ENCODE measurements around the gene GABBR2. TPM values are rescaled to one million over a fixed set of nuclear protein-coding genes. Genes with fewer than 3 reads are reported as not detected.
"Not testable (repeated sequence)": the region's sequence is repeated elsewhere in the genome, so short reads cannot be mapped to it uniquely, and the experiment has no call there.

GABBR2 gene
- total and polyA plus RNA-seq, 9 of the 15 experiments (the other 6 are each of a cell fraction or from before 2014, with no cell fraction given) = 0.15 to 1.9 (median 0.32) TPM

- FAIRE-seq; H2AFZ ChIP-seq (ENCODE audit: low read depth, low read length); H3K4me2 ChIP-seq (ENCODE audit: insufficient read depth, low read length); H3K4me1 ChIP-seq (replicated peaks in 1 of 2; ENCODE audit: control insufficient read depth in 2 of 2, insufficient read depth in 2 of 2, low read length in 2 of 2); H3K4me3 ChIP-seq; H3K9me1 ChIP-seq (ENCODE audit: control insufficient read depth, insufficient read depth, low read length); DNase-seq (ENCODE audit: extremely low read depth in 1 of 4, low spot score in 3 of 4); H3K9me3 ChIP-seq (replicated peaks; ENCODE audit: control insufficient read depth, insufficient read depth, low read depth, low read length); H3K27ac ChIP-seq (ENCODE audit: extremely low read depth, low read depth, low read length); H3K79me2 ChIP-seq (ENCODE audit: control insufficient read depth, insufficient read depth, low read length); POLR2A ChIA-PET; intact Hi-C loops (cut with micrococcal nuclease); ATAC-seq; CTCF ChIA-PET (ENCODE audit: low intra/inter-chr PET ratio); H4K20me1 ChIP-seq (replicated peaks; ENCODE audit: control insufficient read depth, insufficient read depth, low read length); BruUV-seq (replicated peaks); H3K9ac ChIP-seq (ENCODE audit: insufficient read depth in 1 of 2, low read depth in 2 of 2, low read length in 2 of 2); H3K36me3 ChIP-seq (ENCODE audit: control insufficient read depth, insufficient read depth, low read length); in situ Hi-C loops (cut with MboI): not testable (repeated sequence)
- 18% methylated on average over 1 of the region's 3 CpGs for WGBS (ENCODE audit: insufficient coverage, low coverage, missing lambda C conversion rate)
- peaks cover 12 to 26% of the 10 kb centered on the region in 2 experiments for H3K27me3 ChIP-seq (ENCODE audit: control insufficient read depth in 2 of 2, insufficient read depth in 2 of 2, low read length in 2 of 2)
- peak; percentile 55 for TF ChIP-seq ZNF146 (CRISPR knock-in tag; IDR thresholded peaks at IDR 0.05; ENCODE audit: unreplicated experiment)
- TF ChIP-seq RBM25 (IDR thresholded peaks at IDR 0.05; ENCODE audit: low read depth, low read length, severe bottlenecking) = peak; percentile 19
These were observed 53.3 kb downstream of the GABBR2 start for GRCh38 chr9:98655428-98655827.

- WGBS (ENCODE audit: insufficient coverage, low coverage, missing lambda C conversion rate) = 14% methylated on average over 6 of the region's 6 CpGs
- in situ Hi-C loops (cut with MboI) = no loop called here
- ATAC-seq = no peak
- Histone ChIP-seq H4K20me1 (replicated peaks; ENCODE audit: control insufficient read depth, insufficient read depth, low read length) (no peaks in the 10 kb centered on the region), H3K9me3 (replicated peaks; ENCODE audit: control insufficient read depth, insufficient read depth, low read depth, low read length) (no peaks in the 10 kb centered on the region), H3K9ac (ENCODE audit: insufficient read depth in 1 of 2, low read depth in 2 of 2, low read length in 2 of 2) (no peak overlapping the region), H3K9me1 (ENCODE audit: control insufficient read depth, insufficient read depth, low read length) (no peaks in the 10 kb centered on the region), H3K27me3 (ENCODE audit: control insufficient read depth in 2 of 2, insufficient read depth in 2 of 2, low read length in 2 of 2) (peaks cover 18 to 26% of the 10 kb centered on the region in 2 experiments), H3K79me2 (ENCODE audit: control insufficient read depth, insufficient read depth, low read length) (no peaks in the 10 kb centered on the region), H3K4me2 (ENCODE audit: insufficient read depth, low read length) (no peak overlapping the region), H2AFZ (ENCODE audit: low read depth, low read length) (no peak overlapping the region), H3K36me3 (ENCODE audit: control insufficient read depth, insufficient read depth, low read length) (no peaks in the 10 kb centered on the region), H3K4me3 (no peak overlapping the region), H3K27ac (ENCODE audit: extremely low read depth, low read depth, low read length) (no peak overlapping the region), H3K4me1 (replicated peaks in 1 of 2; ENCODE audit: control insufficient read depth in 2 of 2, insufficient read depth in 2 of 2, low read length in 2 of 2) (no peaks in the 10 kb centered on the region)
- ChIA-PET CTCF (ENCODE audit: low intra/inter-chr PET ratio) (no interaction called here), POLR2A (interaction anchor here (0.6 to 1.3 kb wide), 2 partner anchors 11 to 16 kb away, joined by 3 to 5 read pairs; no protein-coding TSS in a partner anchor)
- no peak for FAIRE-seq
- intact Hi-C loops (cut with micrococcal nuclease) = no loop called here
- no TSS peak for BruUV-seq (replicated peaks)
- DNase-seq (ENCODE audit: extremely low read depth in 1 of 4, low spot score in 3 of 4) = no peak
- no peak for TF ChIP-seq MAZ (CRISPR knock-in tag; conservative IDR thresholded peaks at IDR 0.05 in 1 of 2, IDR thresholded peaks at IDR 0.05 in 1 of 2)
- no peak for TF ChIP-seq MLLT1 (IDR thresholded peaks at IDR 0.05)
- no peak for TF ChIP-seq CAMTA2 (CRISPR knock-in tag; conservative IDR thresholded peaks at IDR 0.05)
- TF ChIP-seq ZNF740 (CRISPR knock-in tag; IDR thresholded peaks at IDR 0.05) = no peak
- TF ChIP-seq ZNF740 (tag; IDR thresholded peaks at IDR 0.05) = no peak
- TF ChIP-seq LARP7 (IDR thresholded peaks at IDR 0.05) = no peak
- no peak for TF ChIP-seq SRSF1 (IDR thresholded peaks at IDR 0.05; ENCODE audit: low read depth, low read length)
- TF ChIP-seq RBBP5 (IDR thresholded peaks at IDR 0.05; ENCODE audit: borderline replicate concordance, insufficient read depth, low read length, poor library complexity, severe bottlenecking) = no peak
- no peak for TF ChIP-seq MTA3 (IDR thresholded peaks at IDR 0.05; ENCODE audit: borderline replicate concordance)
- no peak for TF ChIP-seq STAT5A (IDR thresholded peaks at IDR 0.05; ENCODE audit: borderline replicate concordance, low read length)
- no peak for TF ChIP-seq RBM17 (IDR thresholded peaks at IDR 0.05; ENCODE audit: borderline replicate concordance, low read depth, low read length)
- no peak for TF ChIP-seq PML (IDR thresholded peaks at IDR 0.05; ENCODE audit: low read length)
- no peak for TF ChIP-seq ZNF57 (CRISPR knock-in tag; IDR thresholded peaks at IDR 0.05)
- no peak for TF ChIP-seq PTTG1 (tag; IDR thresholded peaks at IDR 0.05; ENCODE audit: low read depth)
These were observed 54.5 kb downstream of the GABBR2 start for GRCh38 chr9:98654247-98654646.

All from K562 (cell line).